Pons (tissue), 1 donor: ENCODE measurements around the gene CEP170B.
"Not testable (repeated sequence)": the region's sequence is repeated elsewhere in the genome, so short reads cannot be mapped to it uniquely, and the experiment has no call there.

Experiments
- DNase-seq: peaks from one replicate; pipeline ENCODE4 v3.0.0-alpha.2; 2016; ENCODE audit warnings: low spot score

The CEP170B gene

DNA sequence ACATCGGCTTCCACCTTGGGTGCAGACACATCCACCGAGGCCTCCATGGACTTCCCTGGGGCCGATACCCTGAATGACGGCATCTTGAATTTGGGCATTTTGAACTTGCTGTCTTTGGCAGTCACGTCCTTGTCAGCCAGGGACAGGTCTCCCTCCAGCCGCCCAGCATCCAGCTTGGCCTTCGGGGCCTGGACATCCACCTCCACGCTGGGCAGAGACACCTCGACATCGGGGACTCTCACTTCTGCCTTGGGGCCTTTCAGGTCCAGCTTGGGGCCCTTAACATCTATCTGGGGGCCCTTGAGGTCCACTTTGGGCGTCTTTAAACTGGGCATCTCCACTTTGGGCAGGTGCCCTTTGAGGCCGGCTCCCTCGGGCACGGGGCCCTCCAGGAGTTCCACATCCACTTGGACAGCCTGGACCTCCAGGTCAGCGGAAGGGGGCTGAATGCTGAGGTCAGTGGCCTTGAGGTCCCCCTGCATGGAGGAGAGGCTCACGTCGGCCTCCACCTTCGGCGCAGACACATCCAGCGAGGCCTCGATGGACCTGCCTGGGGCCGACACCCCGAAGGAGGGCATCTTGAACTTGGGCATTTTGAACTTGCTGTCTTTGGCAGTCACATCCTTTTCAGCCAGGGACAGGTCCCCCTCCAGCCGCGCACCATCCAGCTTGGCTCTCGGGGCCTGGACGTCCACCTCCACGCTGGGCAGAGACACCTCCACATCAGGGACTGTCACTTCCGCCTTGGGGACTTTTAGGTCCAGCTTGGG lies 79.6 kb downstream of the CEP170B start:
- DNase-seq, result not testable (repeated sequence)

- DNase-seq, result not testable (repeated sequence)
Measured at GRCh38 chr14:104945266-104945665, 80.2 kb downstream of the CEP170B start.
